Osteoblast (primary cell): ENCODE data around the gene MRPL43. TPM values are rescaled to one million over a fixed set of nuclear protein-coding genes. Genes with fewer than 3 reads are reported as not detected.

ENCODE experiments used
- DNase-seq: peaks from one replicate; pipeline ENCODE4 v3.0.0; 2011; ENCODE audit warnings: low spot score, mixed read lengths; ENCODE audit not compliant: insufficient read length; ENCODE audit errors: missing footprints
- H2AFZ ChIP-seq: 2 replicates; pipeline ENCODE4 v1.6.0; 2011; ENCODE audit warnings: mild to moderate bottlenecking, low read length
- H3K27ac ChIP-seq: 2 replicates; pipeline ENCODE4 v1.5.1; 2011; ENCODE audit warnings: mild to moderate bottlenecking, low read depth, low read length, moderate library complexity
- H3K27me3 ChIP-seq: 2 replicates; pipeline ENCODE4 v1.6.0; 2012; ENCODE audit warnings: mild to moderate bottlenecking, control low read depth, inconsistent platforms, low read length, moderate library complexity; ENCODE audit not compliant: insufficient read depth
- H3K36me3 ChIP-seq: 2 replicates; pipeline ENCODE4 v1.5.1; 2011; ENCODE audit warnings: mild to moderate bottlenecking, low read length, control low read depth, moderate library complexity; ENCODE audit not compliant: insufficient read depth
- H3K4me1 ChIP-seq: 2 replicates; pipeline ENCODE4 v1.5.1; 2011; ENCODE audit warnings: mild to moderate bottlenecking, low read length, control low read depth, moderate library complexity; ENCODE audit not compliant: insufficient read depth
- H3K4me2 ChIP-seq: 2 replicates; pipeline ENCODE4 v1.6.0; 2011; ENCODE audit warnings: mild to moderate bottlenecking, low read length; ENCODE audit not compliant: insufficient read depth
- H3K4me3 ChIP-seq: fragments of 200-600 bp; sonication (generic); 3 replicates; pipeline ENCODE4 v1.5.1; 2012; ENCODE audit warnings: mild to moderate bottlenecking, low read length, inconsistent platforms; ENCODE audit not compliant: insufficient read depth
- H3K79me2 ChIP-seq: 2 replicates; pipeline ENCODE4 v1.6.0; 2012; ENCODE audit warnings: mild to moderate bottlenecking, low read length, control low read depth, inconsistent platforms; ENCODE audit not compliant: insufficient read depth
- H3K9me3 ChIP-seq: 2 replicates; pipeline ENCODE4 v1.5.1; 2011; ENCODE audit warnings: low read depth, low read length, control low read depth
- H4K20me1 ChIP-seq: 2 replicates; pipeline ENCODE4 v1.6.0; 2012; ENCODE audit warnings: mild to moderate bottlenecking, low read length, control low read depth; ENCODE audit not compliant: insufficient read depth
- total RNA-seq: library from RNA; depleted of rRNA; stranded (reverse); fragments of >200 nt; gene quantifications from 2 replicates; pipeline ENCODE4 v1.2.3, GENCODE V29; 2012
- TF ChIP-seq, protein P1 (sequence below): IDR thresholded peaks from 2 replicates; pipeline ENCODE4 v1.5.1; 2011; ENCODE audit warnings: mild to moderate bottlenecking, low read depth, low read length, moderate library complexity; ENCODE audit errors: extremely low read depth

Gene MRPL43
- total RNA-seq, 1 donor: 48.5 TPM

DNA sequence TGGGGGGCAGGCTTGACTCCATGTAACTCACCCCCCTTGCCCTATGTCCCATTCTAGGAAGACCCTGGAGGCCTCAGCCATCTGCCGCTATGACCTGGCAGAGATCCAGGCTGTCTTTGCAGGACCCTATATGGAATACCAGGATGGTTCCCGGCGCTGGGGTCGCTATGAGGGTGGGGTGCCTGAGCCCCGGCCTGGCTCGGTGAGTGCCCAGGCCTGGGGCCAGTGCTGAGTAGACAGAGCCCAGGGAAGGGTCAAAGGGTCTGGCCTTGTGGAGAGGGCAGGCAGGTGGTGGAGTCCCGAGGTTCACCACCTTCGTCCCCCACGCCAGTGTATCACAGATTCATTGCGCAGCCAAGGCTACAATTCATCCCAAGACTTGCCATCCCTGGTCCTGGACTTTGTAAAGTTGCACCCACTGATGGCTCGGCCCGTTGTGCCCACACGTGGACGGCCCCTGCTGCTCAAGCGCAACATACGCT, 7.5 kb downstream of the MRPL43 start:
- H3K27ac ChIP-seq: no peak overlapping the region
- H3K4me2 ChIP-seq: no peak overlapping the region
- H3K36me3 ChIP-seq: peaks cover 13% of the 10 kb centered on the region
- no peaks in the 10 kb centered on the region for H3K27me3 ChIP-seq
- H2AFZ ChIP-seq: no peak overlapping the region
- no peaks in the 10 kb centered on the region for H4K20me1 ChIP-seq
- no peak overlapping the region for H3K4me3 ChIP-seq
- H3K9me3 ChIP-seq: no peaks in the 10 kb centered on the region
- H3K4me1 ChIP-seq: no peaks in the 10 kb centered on the region
- no peaks in the 10 kb centered on the region for H3K79me2 ChIP-seq
- no peak for DNase-seq
- TF ChIP-seq, protein P1, sequence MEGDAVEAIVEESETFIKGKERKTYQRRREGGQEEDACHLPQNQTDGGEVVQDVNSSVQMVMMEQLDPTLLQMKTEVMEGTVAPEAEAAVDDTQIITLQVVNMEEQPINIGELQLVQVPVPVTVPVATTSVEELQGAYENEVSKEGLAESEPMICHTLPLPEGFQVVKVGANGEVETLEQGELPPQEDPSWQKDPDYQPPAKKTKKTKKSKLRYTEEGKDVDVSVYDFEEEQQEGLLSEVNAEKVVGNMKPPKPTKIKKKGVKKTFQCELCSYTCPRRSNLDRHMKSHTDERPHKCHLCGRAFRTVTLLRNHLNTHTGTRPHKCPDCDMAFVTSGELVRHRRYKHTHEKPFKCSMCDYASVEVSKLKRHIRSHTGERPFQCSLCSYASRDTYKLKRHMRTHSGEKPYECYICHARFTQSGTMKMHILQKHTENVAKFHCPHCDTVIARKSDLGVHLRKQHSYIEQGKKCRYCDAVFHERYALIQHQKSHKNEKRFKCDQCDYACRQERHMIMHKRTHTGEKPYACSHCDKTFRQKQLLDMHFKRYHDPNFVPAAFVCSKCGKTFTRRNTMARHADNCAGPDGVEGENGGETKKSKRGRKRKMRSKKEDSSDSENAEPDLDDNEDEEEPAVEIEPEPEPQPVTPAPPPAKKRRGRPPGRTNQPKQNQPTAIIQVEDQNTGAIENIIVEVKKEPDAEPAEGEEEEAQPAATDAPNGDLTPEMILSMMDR: no peak

DNA sequence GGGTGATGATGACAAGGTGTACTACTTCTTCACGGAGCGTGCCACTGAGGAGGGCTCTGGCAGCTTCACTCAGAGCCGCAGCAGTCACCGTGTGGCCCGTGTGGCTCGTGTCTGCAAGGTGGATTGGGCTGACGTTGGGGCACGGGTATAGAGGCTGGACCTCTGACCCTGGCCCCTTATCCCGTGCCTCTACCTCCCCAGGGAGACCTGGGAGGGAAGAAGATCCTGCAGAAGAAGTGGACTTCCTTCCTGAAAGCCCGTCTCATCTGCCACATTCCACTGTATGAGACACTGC, 8.4 kb downstream of the MRPL43 start:
- H3K27me3 ChIP-seq: no peaks in the 10 kb centered on the region
- H4K20me1 ChIP-seq: no peaks in the 10 kb centered on the region
- no peak for DNase-seq
- TF ChIP-seq, protein P1: no peak
- no peaks in the 10 kb centered on the region for H3K9me3 ChIP-seq
- H3K4me1 ChIP-seq: no peaks in the 10 kb centered on the region
- no peaks in the 10 kb centered on the region for H3K79me2 ChIP-seq
- H2AFZ ChIP-seq: no peak overlapping the region
- H3K4me2 ChIP-seq: no peak overlapping the region
- peaks cover 12% of the 10 kb centered on the region for H3K36me3 ChIP-seq
- no peak overlapping the region for H3K4me3 ChIP-seq
- no peak overlapping the region for H3K27ac ChIP-seq

DNA sequence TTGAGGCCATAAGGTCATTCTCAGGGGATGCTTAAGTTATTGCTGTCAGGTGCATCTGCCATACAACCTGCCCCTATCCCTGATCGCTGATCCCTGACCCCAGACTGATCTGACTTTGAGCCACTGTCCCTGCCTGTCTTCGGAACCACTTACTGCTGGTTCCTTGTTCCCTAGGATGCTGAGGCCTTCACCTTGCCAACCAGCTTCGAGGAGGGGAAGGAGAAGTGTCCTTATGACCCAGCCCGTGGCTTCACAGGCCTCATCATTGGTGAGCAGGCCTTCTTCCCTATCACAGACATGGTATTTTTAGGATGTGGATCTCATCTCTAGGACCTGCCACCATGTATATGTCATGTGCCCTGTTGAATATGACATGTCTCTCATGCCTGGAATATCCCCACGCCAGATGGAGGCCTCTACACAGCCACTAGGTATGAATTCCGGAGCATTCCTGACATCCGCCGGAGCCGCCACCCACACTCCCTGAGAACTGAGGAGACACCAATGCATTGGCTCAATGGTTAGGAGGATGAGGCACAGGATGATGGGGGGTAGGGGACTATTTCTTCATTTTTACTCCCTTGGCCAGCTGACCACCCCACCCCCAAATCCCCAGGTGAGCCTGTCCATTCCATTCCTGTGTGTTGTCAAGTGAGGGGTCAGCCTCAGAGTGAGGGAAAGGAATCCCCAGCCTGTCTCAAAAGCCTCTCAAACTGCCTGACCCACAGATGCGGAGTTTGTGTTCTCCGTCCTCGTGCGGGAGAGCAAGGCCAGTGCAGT, 9.0 kb downstream of the MRPL43 start:
- DNase-seq: no peak
- no peak overlapping the region for H3K4me3 ChIP-seq
- H3K27ac ChIP-seq: no peak overlapping the region
- TF ChIP-seq, protein P1: no peak
- H3K79me2 ChIP-seq: no peaks in the 10 kb centered on the region
- H2AFZ ChIP-seq: no peak overlapping the region
- no peaks in the 10 kb centered on the region for H3K27me3 ChIP-seq
- H3K4me1 ChIP-seq: no peaks in the 10 kb centered on the region
- H3K4me2 ChIP-seq: no peak overlapping the region
- H3K36me3 ChIP-seq: peaks cover 12% of the 10 kb centered on the region
- H3K9me3 ChIP-seq: no peaks in the 10 kb centered on the region
- H4K20me1 ChIP-seq: no peaks in the 10 kb centered on the region

DNA sequence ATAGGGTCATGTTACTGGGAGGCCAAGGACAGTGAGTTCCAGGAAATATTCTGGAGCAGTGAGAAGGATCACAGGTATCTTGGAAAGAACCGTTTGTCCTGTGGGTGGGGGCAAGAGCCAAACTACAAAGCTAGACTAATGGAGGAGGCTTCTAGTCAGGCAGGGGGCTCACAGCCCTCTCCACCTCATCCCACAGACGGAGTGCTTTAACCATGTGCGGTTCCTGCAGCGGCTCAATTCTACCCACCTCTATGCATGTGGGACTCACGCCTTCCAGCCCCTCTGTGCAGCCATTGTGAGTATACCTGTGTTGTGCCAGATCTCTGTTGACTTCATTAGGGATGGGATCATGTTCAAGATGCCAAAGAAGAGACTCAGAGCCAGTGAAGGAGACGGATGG, 9.9 kb downstream of the MRPL43 start:
- H3K27ac ChIP-seq: no peak overlapping the region

More for the DNA sequence above, 9.9 kb downstream of the MRPL43 start:
- Histone ChIP-seq H3K9me3 (no peaks in the 10 kb centered on the region), H3K36me3 (peaks cover 7% of the 10 kb centered on the region), H4K20me1 (no peaks in the 10 kb centered on the region), H3K4me2 (no peak overlapping the region), H3K4me3 (no peak overlapping the region), H3K79me2 (no peaks in the 10 kb centered on the region), H3K4me1 (no peaks in the 10 kb centered on the region), H3K27me3 (no peaks in the 10 kb centered on the region), H2AFZ (no peak overlapping the region)
- DNase-seq: no peak
- TF ChIP-seq, protein P1: no peak
